Ovary (tissue), 3 donors: Measurements from ENCODE around the gene IFI27L2.

Experiments
- EP300 ChIP-seq: sonication (generic); formaldehyde crosslinking; IDR thresholded peaks from one replicate; pipeline ENCODE4 v1.6.1; 2017; ENCODE audit warnings: antibody characterized with exemption
- TF ChIP-seq, protein P1 (sequence below), 3 donors: fragments of 450-650 bp in 2 of 3; fragments of 200-600 bp in 1 of 3; IDR thresholded peaks; one replicate each; pipeline versions ENCODE4 v1.5.1 to v1.8.0; 2016 to 2022; ENCODE audit warnings: antibody characterized with exemption in 3 of 3, mild to moderate bottlenecking in 1 of 3
- donor health status: DM: no; HTN: no; CAD: no.

DNA sequence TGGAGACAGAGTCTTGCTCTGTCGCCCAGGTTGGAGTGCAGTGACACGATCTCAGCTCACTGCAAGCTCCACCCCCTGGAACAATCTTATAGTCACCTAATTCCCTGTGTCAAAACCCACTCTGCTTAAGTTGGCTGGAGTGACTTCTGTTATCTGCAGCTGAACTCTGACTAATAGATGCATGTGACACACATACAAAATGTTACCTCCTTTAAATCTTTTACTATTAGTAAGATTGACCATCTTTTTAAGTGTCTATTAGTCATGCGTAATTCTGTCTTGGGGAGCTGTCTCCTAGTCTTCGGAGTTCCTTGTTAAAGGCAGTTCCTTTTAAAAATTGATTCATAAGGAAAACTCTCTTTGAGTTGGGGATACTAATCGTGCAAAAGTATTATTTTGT, 40.9 kb downstream of the IFI27L2 start:
- TF ChIP-seq, protein P1, sequence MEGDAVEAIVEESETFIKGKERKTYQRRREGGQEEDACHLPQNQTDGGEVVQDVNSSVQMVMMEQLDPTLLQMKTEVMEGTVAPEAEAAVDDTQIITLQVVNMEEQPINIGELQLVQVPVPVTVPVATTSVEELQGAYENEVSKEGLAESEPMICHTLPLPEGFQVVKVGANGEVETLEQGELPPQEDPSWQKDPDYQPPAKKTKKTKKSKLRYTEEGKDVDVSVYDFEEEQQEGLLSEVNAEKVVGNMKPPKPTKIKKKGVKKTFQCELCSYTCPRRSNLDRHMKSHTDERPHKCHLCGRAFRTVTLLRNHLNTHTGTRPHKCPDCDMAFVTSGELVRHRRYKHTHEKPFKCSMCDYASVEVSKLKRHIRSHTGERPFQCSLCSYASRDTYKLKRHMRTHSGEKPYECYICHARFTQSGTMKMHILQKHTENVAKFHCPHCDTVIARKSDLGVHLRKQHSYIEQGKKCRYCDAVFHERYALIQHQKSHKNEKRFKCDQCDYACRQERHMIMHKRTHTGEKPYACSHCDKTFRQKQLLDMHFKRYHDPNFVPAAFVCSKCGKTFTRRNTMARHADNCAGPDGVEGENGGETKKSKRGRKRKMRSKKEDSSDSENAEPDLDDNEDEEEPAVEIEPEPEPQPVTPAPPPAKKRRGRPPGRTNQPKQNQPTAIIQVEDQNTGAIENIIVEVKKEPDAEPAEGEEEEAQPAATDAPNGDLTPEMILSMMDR (IDR thresholded peaks at IDR 0.05) = no peak
- TF ChIP-seq EP300 = no peak
